Measurements from ENCODE around the gene CCDC150.

DNA sequence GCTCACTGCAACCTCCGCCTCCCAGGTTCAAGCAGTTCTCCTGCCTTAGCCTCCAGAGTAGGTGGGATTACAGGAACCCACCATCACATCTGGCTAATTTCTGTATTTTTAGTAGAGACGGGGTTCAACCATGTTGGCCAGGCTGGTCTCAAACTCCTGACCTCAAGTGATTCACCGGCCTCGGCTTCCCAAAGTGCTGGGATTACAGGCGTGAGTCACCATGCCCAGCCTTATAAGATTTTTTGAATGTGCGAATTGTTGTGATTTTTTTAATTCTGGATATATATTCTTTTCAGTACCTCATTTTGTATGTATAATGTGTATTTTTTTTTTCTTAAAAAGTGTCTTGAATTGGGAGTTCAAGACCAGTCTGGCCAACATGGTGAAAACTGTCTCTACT is 42.0 kb upstream of the CCDC150 start:
- no peak for TF ChIP-seq POLR2A (IDR thresholded peaks at IDR 0.05; ENCODE audit: control extremely low read depth in 1 of 2, low read depth in 2 of 2, low read length in 2 of 2)
- no peak for TF ChIP-seq POLR2AphosphoS5 (IDR thresholded peaks at IDR 0.05; ENCODE audit: low read depth, low read length)
